NOMO-1 (cell line): ENCODE data around the gene SLC25A4.

Source experiments
- DNase-seq, 2 experiments: peaks; one replicate each; lab custom pipeline; 2025; ENCODE audit not compliant: unreplicated experiment in 2 of 2; lab: John Stamatoyannopoulos, UW

The SLC25A4 gene

GRCh38 chr4:185119927-185120630, 23.0 kb upstream of the SLC25A4 start:
- DNase-seq = peak in 1 of 2 experiments; percentile 4

GRCh38 chr4:185120631-185120946, 22.5 kb upstream of the SLC25A4 start:
- DNase-seq = no peak

- no peak for DNase-seq
Measured at GRCh38 chr4:185122681-185123345, 20.3 kb upstream of the SLC25A4 start.

GRCh38 chr4:185124006-185124405, 19.1 kb upstream of the SLC25A4 start:
- DNase-seq = no peak

GRCh38 chr4:185127021-185127925, 15.8 kb upstream of the SLC25A4 start:
- DNase-seq = no peak

- no peak for DNase-seq
Measured at GRCh38 chr4:185128272-185129119, 14.6 kb upstream of the SLC25A4 start.

GRCh38 chr4:185134307-185134869, 8.7 kb upstream of the SLC25A4 start:
- peak; percentile 9 to 55 for DNase-seq

GRCh38 chr4:185137233-185137925, 5.7 kb upstream of the SLC25A4 start:
- DNase-seq = no peak

GRCh38 chr4:185138161-185138560, 4.9 kb upstream of the SLC25A4 start:
- DNase-seq = no peak

- no peak for DNase-seq
Measured at GRCh38 chr4:185139736-185140135, 3.3 kb upstream of the SLC25A4 start.

GRCh38 chr4:185141777-185142176, 1.3 kb upstream of the SLC25A4 start:
- DNase-seq = no peak

GRCh38 chr4:185142564-185142911, 528 bp upstream of the SLC25A4 start:
- peak in 1 of 2 experiments; percentile 53 for DNase-seq

GRCh38 chr4:185143601-185143969, 519 bp downstream of the SLC25A4 start:
- DNase-seq = peak in 1 of 2 experiments; percentile 32

GRCh38 chr4:185144601-185145240, 1.7 kb downstream of the SLC25A4 start:
- DNase-seq = no peak

GRCh38 chr4:185145572-185145971, 2.5 kb downstream of the SLC25A4 start:
- no peak for DNase-seq

- DNase-seq = no peak
Measured at GRCh38 chr4:185149392-185149791, 6.3 kb downstream of the SLC25A4 start.

- no peak for DNase-seq
Measured at GRCh38 chr4:185151296-185151695, 8.2 kb downstream of the SLC25A4 start.

GRCh38 chr4:185165605-185166063, 22.6 kb downstream of the SLC25A4 start:
- DNase-seq = peak; percentile 3 to 29

- no peak for DNase-seq
Measured at GRCh38 chr4:185167234-185167633, 24.2 kb downstream of the SLC25A4 start.
